ENCODE results near the gene CRIM1.

DNA sequence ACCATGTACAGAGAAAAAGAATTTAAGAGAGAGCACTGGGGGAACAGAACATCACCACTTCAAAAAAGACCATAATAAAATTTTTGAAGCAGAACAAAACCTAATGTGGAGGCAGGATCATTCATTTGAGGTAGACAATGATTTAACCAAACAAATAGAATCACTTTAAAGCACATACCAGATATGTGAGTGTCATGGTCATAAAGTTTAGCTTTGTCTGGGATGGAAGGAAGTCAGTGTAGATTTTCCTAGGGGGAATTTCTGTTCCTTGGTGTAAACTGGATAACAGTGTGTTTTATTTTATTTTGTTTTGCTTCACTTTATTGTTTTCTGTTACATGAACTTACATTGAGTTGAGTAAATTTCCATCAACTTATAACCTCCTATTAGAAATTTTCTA lies 120.8 kb downstream of the CRIM1 start:
- TF ChIP-seq, protein P1, sequence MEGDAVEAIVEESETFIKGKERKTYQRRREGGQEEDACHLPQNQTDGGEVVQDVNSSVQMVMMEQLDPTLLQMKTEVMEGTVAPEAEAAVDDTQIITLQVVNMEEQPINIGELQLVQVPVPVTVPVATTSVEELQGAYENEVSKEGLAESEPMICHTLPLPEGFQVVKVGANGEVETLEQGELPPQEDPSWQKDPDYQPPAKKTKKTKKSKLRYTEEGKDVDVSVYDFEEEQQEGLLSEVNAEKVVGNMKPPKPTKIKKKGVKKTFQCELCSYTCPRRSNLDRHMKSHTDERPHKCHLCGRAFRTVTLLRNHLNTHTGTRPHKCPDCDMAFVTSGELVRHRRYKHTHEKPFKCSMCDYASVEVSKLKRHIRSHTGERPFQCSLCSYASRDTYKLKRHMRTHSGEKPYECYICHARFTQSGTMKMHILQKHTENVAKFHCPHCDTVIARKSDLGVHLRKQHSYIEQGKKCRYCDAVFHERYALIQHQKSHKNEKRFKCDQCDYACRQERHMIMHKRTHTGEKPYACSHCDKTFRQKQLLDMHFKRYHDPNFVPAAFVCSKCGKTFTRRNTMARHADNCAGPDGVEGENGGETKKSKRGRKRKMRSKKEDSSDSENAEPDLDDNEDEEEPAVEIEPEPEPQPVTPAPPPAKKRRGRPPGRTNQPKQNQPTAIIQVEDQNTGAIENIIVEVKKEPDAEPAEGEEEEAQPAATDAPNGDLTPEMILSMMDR (IDR thresholded peaks at IDR 0.05; ENCODE audit: low read depth, low read length, missing input control) = no peak
- no peak for TF ChIP-seq RAD21 (IDR thresholded peaks at IDR 0.05)
